ENCODE results near the gene BICRAL. TPM values are rescaled to one million over a fixed set of nuclear protein-coding genes. Genes with fewer than 3 reads are reported as not detected.
"Not testable (repeated sequence)": the region's sequence is repeated elsewhere in the genome, so short reads cannot be mapped to it uniquely, and the experiment has no call there.

Gene BICRAL
- total and polyA plus RNA-seq, 2 donors (not counting 1 experiment from before 2014, with no cell fraction given): 6.9 to 11.5 TPM

GRCh38 chr6:42805297-42805861 lies 23.5 kb downstream of the BICRAL start:
- H3K9ac ChIP-seq (ENCODE audit: insufficient read depth, low read length): no peak overlapping the region
- no peaks in the 10 kb centered on the region for H3K79me2 ChIP-seq (ENCODE audit: control insufficient read depth, insufficient read depth, low read length)
- no peak for DNase-seq (ENCODE audit: low read depth in 2 of 2)
- no peak overlapping the region for H2AFZ ChIP-seq (ENCODE audit: low read length)
- TF ChIP-seq EZH2 (IDR thresholded peaks at IDR 0.05; ENCODE audit: low read length, missing control alignments) (no peak), CTCF (conservative IDR thresholded peaks at IDR 0.05 in 1 of 2, IDR thresholded peaks at IDR 0.05 in 1 of 2; ENCODE audit: low read depth in 1 of 2, low read length in 2 of 2) (no peak)
- no peak overlapping the region for H3K4me3 ChIP-seq (replicated peaks in 1 of 4; ENCODE audit: control extremely low read depth in 1 of 4, insufficient read depth in 1 of 4, low read depth in 3 of 4, low read length in 4 of 4)
- H3K36me3 ChIP-seq (ENCODE audit: control insufficient read depth, insufficient read depth, low read length): no peaks in the 10 kb centered on the region
- no peak overlapping the region for H3K4me2 ChIP-seq (ENCODE audit: extremely low read depth, insufficient read depth, low read length)
- no peak overlapping the region for H3K27ac ChIP-seq (ENCODE audit: insufficient read depth, low read length)
- peaks cover 4% of the 10 kb centered on the region for H3K4me1 ChIP-seq (ENCODE audit: control insufficient read depth, extremely low read depth, insufficient read depth, low read length)
- H4K20me1 ChIP-seq (ENCODE audit: control insufficient read depth, extremely low read depth, insufficient read depth, low read length): no peaks in the 10 kb centered on the region
- H3K9me3 ChIP-seq (ENCODE audit: control insufficient read depth, insufficient read depth, low read depth, low read length): no peaks in the 10 kb centered on the region
- H3K27me3 ChIP-seq (ENCODE audit: control insufficient read depth, insufficient read depth, low read length): no peaks in the 10 kb centered on the region

- not testable (repeated sequence) for H3K27ac ChIP-seq (ENCODE audit: insufficient read depth, low read length); H3K79me2 ChIP-seq (ENCODE audit: control insufficient read depth, insufficient read depth, low read length); H3K9ac ChIP-seq (ENCODE audit: insufficient read depth, low read length); H3K4me2 ChIP-seq (ENCODE audit: extremely low read depth, insufficient read depth, low read length); H3K9me3 ChIP-seq (ENCODE audit: control insufficient read depth, insufficient read depth, low read depth, low read length); H3K4me1 ChIP-seq (ENCODE audit: control insufficient read depth, extremely low read depth, insufficient read depth, low read length); H3K36me3 ChIP-seq (ENCODE audit: control insufficient read depth, insufficient read depth, low read length); H4K20me1 ChIP-seq (ENCODE audit: control insufficient read depth, extremely low read depth, insufficient read depth, low read length); DNase-seq (ENCODE audit: low read depth in 2 of 2); H3K27me3 ChIP-seq (ENCODE audit: control insufficient read depth, insufficient read depth, low read length); H3K4me3 ChIP-seq (replicated peaks in 1 of 4; ENCODE audit: control extremely low read depth in 1 of 4, insufficient read depth in 1 of 4, low read depth in 3 of 4, low read length in 4 of 4); H2AFZ ChIP-seq (ENCODE audit: low read length)
Measured at GRCh38 chr6:42806359-42806758, 24.5 kb downstream of the BICRAL start.

- H3K27me3 ChIP-seq (ENCODE audit: control insufficient read depth, insufficient read depth, low read length): no peaks in the 10 kb centered on the region
- H3K4me2 ChIP-seq (ENCODE audit: extremely low read depth, insufficient read depth, low read length): no peak overlapping the region
- no peaks in the 10 kb centered on the region for H3K9me3 ChIP-seq (ENCODE audit: control insufficient read depth, insufficient read depth, low read depth, low read length)
- no peak overlapping the region for H3K9ac ChIP-seq (ENCODE audit: insufficient read depth, low read length)
- no peak overlapping the region for H2AFZ ChIP-seq (ENCODE audit: low read length)
- no peaks in the 10 kb centered on the region for H3K4me1 ChIP-seq (ENCODE audit: control insufficient read depth, extremely low read depth, insufficient read depth, low read length)
- no peaks in the 10 kb centered on the region for H3K36me3 ChIP-seq (ENCODE audit: control insufficient read depth, insufficient read depth, low read length)
- H4K20me1 ChIP-seq (ENCODE audit: control insufficient read depth, extremely low read depth, insufficient read depth, low read length): no peaks in the 10 kb centered on the region
- no peak overlapping the region for H3K4me3 ChIP-seq (replicated peaks in 1 of 4; ENCODE audit: control extremely low read depth in 1 of 4, insufficient read depth in 1 of 4, low read depth in 3 of 4, low read length in 4 of 4)
- no peak for DNase-seq (ENCODE audit: low read depth in 2 of 2)
- no peak for TF ChIP-seq CTCF (conservative IDR thresholded peaks at IDR 0.05 in 1 of 2, IDR thresholded peaks at IDR 0.05 in 1 of 2; ENCODE audit: low read depth in 1 of 2, low read length in 2 of 2)
- TF ChIP-seq EZH2 (IDR thresholded peaks at IDR 0.05; ENCODE audit: low read length, missing control alignments): no peak
- H3K27ac ChIP-seq (ENCODE audit: insufficient read depth, low read length): no peak overlapping the region
- H3K79me2 ChIP-seq (ENCODE audit: control insufficient read depth, insufficient read depth, low read length): no peaks in the 10 kb centered on the region
Measured at GRCh38 chr6:42808492-42809483, 26.9 kb downstream of the BICRAL start.
